ENCODE data around the gene R3HDM1.
"Not testable (repeated sequence)": the region's sequence is repeated elsewhere in the genome, so short reads cannot be mapped to it uniquely, and the experiment has no call there.

Gene R3HDM1

DNA sequence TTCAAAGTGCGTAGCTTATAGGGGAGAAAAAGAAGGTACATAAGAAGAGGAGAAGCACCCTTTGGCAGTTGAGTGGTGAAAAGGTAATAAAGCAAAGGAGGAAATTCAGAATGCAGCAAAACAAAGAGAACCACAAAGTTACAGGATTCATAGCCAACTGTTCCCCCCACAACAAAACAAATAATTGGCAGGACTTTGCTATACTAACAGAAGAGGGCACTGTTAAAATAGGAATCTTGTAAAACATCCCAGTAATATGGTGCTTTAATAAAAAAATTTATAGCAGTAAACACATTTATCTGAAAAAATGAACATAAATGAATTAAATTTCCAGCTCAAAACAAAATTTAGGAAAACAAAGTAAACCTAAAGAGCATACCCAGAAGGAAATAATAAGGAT is 42.3 kb downstream of the R3HDM1 start:
- no peak for DNase-seq (ENCODE audit: low read depth)

DNA sequence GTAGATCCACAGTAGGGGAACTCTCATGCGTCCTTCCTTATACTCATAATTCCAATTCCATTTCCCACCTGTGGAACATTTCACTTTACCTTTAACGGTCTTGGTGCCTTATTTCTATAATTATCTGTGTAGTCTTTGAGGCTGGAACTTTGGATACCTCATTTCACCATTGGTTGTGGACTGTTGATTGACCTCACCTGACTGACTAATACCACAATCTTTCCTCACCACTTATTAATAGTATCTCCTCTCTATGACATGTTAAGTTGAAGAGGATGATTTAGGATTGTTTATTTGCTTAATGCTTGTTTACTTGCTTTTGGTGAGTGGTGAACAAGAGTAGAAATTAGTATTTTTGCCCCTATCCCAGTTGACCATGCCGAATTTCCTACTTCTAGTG is 50.0 kb downstream of the R3HDM1 start:
- DNase-seq (ENCODE audit: low read depth) = no peak

- no peak for DNase-seq (ENCODE audit: low read depth)
Observed at GRCh38 chr2:135582383-135582782, 51.1 kb downstream of the R3HDM1 start.

DNA sequence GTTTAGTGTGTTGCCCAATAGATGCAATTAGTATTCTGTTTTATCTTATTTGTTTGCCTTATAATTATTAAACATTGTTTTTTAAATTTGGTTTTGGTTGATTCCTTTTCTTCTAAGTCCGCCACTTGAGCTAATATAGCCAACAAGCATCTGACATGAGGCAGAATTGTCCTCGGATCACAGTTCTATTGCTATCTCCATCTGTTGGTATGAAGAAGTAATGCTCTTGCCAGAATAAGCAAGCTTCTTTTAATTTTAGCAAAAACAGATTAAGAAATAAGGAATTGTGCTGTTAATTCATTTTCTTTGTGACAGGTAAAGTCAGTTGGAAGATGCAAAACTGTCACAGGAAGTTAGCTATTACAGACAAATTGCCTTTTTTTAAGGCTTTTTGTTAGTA is 54.3 kb downstream of the R3HDM1 start:
- DNase-seq (ENCODE audit: low read depth) = no peak

DNA sequence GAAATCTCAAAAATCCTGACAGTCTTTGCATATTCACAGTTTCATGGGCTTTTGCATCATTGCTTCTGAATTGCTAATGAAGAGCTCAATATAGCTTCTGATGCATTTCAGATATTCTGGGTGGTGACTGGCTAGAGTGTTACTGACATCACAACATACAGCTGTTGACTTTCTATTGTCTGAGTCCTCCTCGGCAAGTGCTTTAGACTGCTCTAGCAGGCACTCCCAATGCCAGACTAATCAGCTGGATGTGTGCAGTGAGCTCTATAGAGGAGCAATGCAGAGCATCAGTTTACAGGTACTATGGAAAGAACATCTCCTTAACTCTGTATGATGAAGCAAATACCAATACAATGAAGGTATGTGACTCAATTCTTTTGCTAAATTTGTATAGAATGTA is 54.9 kb downstream of the R3HDM1 start:
- DNase-seq (ENCODE audit: low read depth) = no peak

- DNase-seq (ENCODE audit: low read depth) = no peak
Observed at GRCh38 chr2:135587958-135588357, 56.7 kb downstream of the R3HDM1 start.

DNA sequence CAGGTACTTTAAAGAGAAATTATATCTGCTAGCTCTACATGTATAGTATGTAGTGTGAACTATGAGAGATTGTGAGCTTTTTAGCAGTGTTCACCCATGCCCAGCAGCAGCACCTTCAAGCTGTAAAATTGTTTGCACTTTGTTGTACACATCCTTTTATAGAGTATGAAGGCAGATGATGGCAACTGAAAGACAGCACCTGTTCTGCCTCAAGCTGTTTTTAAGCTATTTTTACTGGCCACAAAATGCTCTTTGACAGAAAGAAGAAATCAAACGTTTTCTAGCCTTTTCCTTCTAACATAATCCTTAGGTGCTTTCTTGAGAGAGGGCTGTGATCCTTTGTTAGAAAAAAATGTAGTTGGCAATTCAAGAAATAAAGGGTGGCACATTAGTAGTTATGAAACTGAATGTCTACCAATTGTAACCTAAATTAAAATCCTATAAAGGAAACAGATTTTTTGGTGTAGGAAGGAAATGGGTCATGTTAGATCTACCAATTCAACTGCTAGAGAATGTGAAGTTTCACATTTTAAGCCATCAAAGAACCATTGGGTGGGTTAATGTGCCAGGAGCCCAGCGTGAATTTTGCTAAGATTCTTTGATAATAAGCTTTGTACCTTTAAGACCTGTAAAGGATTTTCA is 59.5 kb downstream of the R3HDM1 start:
- no peak for DNase-seq (ENCODE audit: low read depth)

DNA sequence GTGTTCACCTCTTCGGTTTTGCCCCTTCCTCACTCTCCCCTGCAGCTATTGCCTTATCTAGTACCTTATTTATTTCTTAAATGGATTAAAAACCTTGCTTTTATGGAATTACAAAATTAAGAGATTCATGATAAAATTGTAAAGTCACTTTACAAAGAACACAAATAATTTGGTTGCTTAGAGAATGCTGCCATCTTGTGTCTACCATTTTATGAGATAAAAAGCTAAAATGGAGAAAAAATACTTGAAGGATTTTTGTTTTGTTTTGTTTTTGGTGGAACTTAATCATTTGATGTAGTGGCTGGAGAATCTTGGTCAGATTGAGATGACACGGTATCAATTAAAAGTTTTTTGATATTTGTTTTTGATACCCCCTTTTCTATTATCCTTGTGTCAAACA is 69.6 kb downstream of the R3HDM1 start:
- no peak for DNase-seq (ENCODE audit: low read depth)

DNA sequence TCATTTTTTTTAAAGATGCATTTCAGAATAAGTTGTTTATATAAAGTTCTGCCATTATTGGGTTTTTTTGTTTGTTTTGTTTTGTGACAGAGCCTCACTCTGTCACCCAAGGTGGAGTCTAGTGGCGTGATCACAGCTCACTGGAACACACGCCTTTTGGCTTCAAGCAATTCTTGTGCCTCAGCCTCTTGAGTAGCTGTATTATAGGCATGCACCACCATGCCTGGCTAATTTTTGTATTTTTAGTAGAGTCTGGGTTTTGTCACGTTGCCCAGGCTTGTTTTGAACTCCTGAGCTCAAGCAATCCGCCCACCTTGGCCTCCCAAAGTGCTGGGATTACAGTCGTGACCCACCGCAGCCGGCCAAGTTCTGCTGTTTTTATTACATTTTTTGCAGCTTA is 72.3 kb downstream of the R3HDM1 start:
- no peak for DNase-seq (ENCODE audit: low read depth)

- no peak for DNase-seq (ENCODE audit: low read depth)
Observed at GRCh38 chr2:135607561-135607960, 76.3 kb downstream of the R3HDM1 start.

DNA sequence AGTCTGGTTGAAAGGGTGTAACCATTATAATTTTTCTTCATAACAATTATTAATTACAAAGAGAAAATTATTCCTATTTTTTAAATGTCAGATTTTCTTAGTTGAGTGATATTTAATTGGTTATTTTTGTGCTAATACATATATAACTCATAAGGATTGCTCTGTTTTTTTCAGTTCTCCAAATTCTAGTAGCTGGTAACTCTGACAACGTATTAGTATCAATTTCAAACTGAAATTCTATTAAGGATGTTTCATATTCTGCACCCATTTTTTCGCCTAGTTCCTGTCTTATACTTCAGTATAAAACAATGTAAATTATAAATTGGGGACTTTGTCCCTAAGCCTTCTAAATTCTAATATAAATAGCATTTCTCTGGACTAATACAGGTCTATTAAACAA is 81.0 kb downstream of the R3HDM1 start:
- DNase-seq (ENCODE audit: low read depth) = no peak

DNA sequence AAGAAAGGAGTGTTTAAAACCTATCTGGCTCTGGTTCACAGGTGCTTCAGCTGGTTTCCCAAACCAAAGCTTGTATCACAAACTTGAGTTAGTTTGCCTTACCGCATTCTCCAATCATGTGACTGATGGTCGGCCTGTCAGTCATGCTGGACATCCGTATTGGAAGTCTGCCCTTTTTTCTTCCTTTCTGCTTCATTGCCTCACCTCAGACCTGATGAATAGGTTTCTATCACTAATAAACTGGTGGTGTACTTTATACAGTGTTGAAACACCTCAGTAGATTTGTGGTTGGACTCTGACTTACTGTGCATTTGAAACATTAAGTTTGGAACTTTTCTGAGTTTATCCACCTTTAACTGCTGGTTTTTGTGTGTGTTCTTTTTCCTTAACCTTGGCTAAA is 84.1 kb downstream of the R3HDM1 start:
- no peak for DNase-seq (ENCODE audit: low read depth)

GRCh38 chr2:135617501-135618015 is 86.3 kb downstream of the R3HDM1 start:
- DNase-seq (ENCODE audit: low read depth) = no peak

- DNase-seq (ENCODE audit: low read depth) = no peak
Observed at GRCh38 chr2:135620198-135620597, 88.9 kb downstream of the R3HDM1 start.

DNA sequence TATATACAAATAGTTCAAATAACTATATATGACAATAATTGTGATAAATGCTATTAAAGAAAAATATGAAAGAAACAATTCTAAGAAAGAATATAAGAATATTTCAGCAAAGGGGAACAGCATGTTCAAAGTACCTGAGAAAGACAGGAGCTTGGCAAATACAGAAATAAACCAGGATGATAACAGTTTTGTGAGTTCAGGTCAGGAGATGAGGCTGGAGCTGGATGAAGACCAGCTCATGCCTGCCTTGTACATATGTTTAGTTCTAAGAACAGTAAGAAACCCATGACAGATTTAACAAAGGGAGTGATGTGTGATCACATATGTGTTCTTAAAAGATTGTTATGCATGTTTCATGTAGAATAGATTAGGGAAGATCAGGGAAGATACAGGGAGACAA is 98.2 kb downstream of the R3HDM1 start:
- DNase-seq (ENCODE audit: low read depth) = no peak

DNA sequence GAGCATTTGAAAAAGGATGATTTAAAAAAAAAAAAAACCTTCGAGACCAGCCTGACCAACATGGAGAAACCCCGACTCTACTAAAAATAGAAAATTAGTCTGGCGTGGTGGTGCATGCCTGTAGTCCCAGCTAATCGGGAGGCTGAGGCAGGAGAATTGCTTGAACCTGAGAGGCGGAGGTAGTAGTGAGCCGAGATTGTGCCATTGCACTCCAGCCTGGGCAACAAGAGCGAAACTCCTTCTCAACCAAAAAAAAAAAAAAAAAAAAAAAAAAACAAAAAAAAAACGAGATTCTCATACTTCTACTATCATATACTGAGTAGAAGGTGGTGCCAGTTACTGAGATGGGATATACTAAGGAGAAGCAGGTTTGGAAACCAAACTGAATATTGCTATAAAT is 98.8 kb downstream of the R3HDM1 start:
- not testable (repeated sequence) for DNase-seq (ENCODE audit: low read depth)

GRCh38 chr2:135630488-135630887 is 99.2 kb downstream of the R3HDM1 start:
- no peak for DNase-seq (ENCODE audit: low read depth)

GRCh38 chr2:135633582-135633981 is 102.3 kb downstream of the R3HDM1 start:
- no peak for DNase-seq (ENCODE audit: low read depth)

- DNase-seq (ENCODE audit: low read depth) = no peak
Observed at GRCh38 chr2:135635212-135635835, 104.0 kb downstream of the R3HDM1 start.

DNA sequence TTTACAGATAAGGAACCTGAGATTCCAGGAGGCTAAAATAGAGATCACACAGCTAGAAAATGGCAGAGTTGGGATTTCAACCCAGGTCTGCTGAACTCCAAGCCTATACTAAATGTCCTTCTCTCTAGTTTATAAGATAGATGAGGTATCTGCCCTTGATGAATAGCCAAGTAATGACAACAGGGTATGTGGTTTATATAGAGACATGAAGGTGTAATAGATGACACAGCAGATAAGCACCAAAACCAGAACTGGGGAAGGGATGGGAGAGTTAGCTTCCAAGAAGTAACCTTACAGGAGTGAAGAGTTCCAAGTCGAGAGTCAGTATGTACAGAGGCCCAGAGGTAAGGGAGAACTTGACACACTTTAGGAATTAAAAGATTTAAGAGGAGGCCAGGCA is 105.7 kb downstream of the R3HDM1 start:
- DNase-seq (ENCODE audit: low read depth) = no peak

GRCh38 chr2:135637456-135638087 is 106.3 kb downstream of the R3HDM1 start:
- no peak for DNase-seq (ENCODE audit: low read depth)

GRCh38 chr2:135638825-135639224 is 107.5 kb downstream of the R3HDM1 start:
- no peak for DNase-seq (ENCODE audit: low read depth)

Data from CMK (cell line).